Vagina (tissue), 2 donors: ENCODE results near the gene SPDYE4. TPM values are rescaled to one million over a fixed set of nuclear protein-coding genes. Genes with fewer than 3 reads are reported as not detected.

Experiments used
- DNase-seq, 2 donors: peaks; one replicate each; pipeline ENCODE4 v3.0.0-alpha.2; 2017; ENCODE audit errors: extremely low spot score in 2 of 2
- H3K27ac ChIP-seq: fragments of 200-600 bp; sonication (generic); one replicate; pipeline ENCODE4 v1.5.1; 2019
- H3K27me3 ChIP-seq: fragments of 200-600 bp; sonication (generic); one replicate; pipeline ENCODE4 v1.5.1; 2019
- H3K36me3 ChIP-seq, 2 donors: fragments of 200-600 bp; sonication (generic); one replicate each; pipeline ENCODE4 v1.5.1; 2017 to 2019
- H3K4me1 ChIP-seq: fragments of 200-600 bp; sonication (generic); one replicate; pipeline ENCODE4 v1.5.1; 2019
- H3K4me3 ChIP-seq, 2 donors: fragments of 200-600 bp; sonication (generic); 1 replicate in 1 of 2; 2 replicates in 1 of 2; pipeline ENCODE4 v1.5.1; 2016 to 2019
- H3K9me3 ChIP-seq: fragments of 200-600 bp; sonication (generic); one replicate; pipeline ENCODE4 v1.5.1; 2019
- POLR2A ChIP-seq, 2 donors: fragments of 450-650 bp; IDR thresholded peaks; one replicate each; pipeline ENCODE4 v1.6.1; 2017; ENCODE audit warnings: antibody characterized with exemption in 2 of 2, mild to moderate bottlenecking in 2 of 2, moderate library complexity in 2 of 2
- POLR2AphosphoS5 ChIP-seq, 2 donors: sonication (generic); formaldehyde crosslinking; IDR thresholded peaks; one replicate each; pipeline ENCODE4 v1.9.0; 2017; ENCODE audit warnings: antibody characterized with exemption in 2 of 2, mild to moderate bottlenecking in 2 of 2, low read depth in 1 of 2; ENCODE audit not compliant: insufficient read depth in 1 of 2
- intact Hi-C: fragments of 100-400 bp; cut with DNase I; formaldehyde crosslinking; loops from one replicate; pipeline ENCODE4 v1.15.1; 2023
- total RNA-seq: library from RNA; depleted of rRNA; stranded (reverse); fragments of >200 nt; gene quantifications from one replicate; pipeline ENCODE4 v1.2.3, GENCODE V29; 2016
- TF ChIP-seq, protein P1 (sequence below), 3 experiments: fragments of 450-650 bp in 2 of 3; fragments of 200-600 bp in 1 of 3; sonication (generic) in 1 of 3; IDR thresholded peaks; one replicate each; pipeline ENCODE4 v1.5.1; 2017 to 2019; ENCODE audit warnings: antibody characterized with exemption in 3 of 3, mild to moderate bottlenecking in 2 of 3, moderate library complexity in 2 of 3

The SPDYE4 gene
- total RNA-seq, 1 donor from 2014 or later: not detected

DNA sequence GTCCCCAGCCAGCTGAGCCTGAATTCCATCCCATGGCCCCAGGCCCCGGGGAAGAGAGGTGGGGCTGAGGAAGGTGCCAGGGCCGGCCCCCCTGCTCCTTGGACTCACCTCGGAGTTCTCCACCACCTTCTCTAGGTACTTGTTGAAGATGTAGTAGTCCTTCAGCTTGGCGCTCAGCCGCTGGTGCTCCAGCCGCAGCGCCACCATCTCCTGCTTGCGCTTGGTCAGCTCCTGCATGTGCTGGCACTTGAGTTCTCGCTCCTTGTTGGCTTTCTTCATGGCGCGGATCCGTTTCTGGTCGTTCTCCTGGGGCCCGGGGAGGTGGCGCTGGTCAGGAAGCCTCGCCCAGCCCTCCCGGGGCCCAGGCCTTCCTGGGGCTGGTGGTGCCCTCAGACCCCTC lies 17.0 kb downstream of the SPDYE4 start:
- Histone ChIP-seq H3K4me3 (no peak overlapping the region), H3K27ac (no peak overlapping the region), H3K4me1 (peaks cover 2% of the 10 kb centered on the region), H3K27me3 (no peaks in the 10 kb centered on the region), H3K36me3 (no peaks in the 10 kb centered on the region), H3K9me3 (no peaks in the 10 kb centered on the region)
- intact Hi-C loops: loop anchor here (10.0 kb wide), 1 partner anchor 327 kb away; no protein-coding TSS in a partner anchor
- DNase-seq: no peak
- no peak for TF ChIP-seq POLR2AphosphoS5 (IDR thresholded peaks at IDR 0.05; ENCODE audit: insufficient read depth in 1 of 2, low read depth in 1 of 2)
- TF ChIP-seq POLR2A (IDR thresholded peaks at IDR 0.05): no peak
- TF ChIP-seq, protein P1, sequence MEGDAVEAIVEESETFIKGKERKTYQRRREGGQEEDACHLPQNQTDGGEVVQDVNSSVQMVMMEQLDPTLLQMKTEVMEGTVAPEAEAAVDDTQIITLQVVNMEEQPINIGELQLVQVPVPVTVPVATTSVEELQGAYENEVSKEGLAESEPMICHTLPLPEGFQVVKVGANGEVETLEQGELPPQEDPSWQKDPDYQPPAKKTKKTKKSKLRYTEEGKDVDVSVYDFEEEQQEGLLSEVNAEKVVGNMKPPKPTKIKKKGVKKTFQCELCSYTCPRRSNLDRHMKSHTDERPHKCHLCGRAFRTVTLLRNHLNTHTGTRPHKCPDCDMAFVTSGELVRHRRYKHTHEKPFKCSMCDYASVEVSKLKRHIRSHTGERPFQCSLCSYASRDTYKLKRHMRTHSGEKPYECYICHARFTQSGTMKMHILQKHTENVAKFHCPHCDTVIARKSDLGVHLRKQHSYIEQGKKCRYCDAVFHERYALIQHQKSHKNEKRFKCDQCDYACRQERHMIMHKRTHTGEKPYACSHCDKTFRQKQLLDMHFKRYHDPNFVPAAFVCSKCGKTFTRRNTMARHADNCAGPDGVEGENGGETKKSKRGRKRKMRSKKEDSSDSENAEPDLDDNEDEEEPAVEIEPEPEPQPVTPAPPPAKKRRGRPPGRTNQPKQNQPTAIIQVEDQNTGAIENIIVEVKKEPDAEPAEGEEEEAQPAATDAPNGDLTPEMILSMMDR (IDR thresholded peaks at IDR 0.05): no peak

DNA sequence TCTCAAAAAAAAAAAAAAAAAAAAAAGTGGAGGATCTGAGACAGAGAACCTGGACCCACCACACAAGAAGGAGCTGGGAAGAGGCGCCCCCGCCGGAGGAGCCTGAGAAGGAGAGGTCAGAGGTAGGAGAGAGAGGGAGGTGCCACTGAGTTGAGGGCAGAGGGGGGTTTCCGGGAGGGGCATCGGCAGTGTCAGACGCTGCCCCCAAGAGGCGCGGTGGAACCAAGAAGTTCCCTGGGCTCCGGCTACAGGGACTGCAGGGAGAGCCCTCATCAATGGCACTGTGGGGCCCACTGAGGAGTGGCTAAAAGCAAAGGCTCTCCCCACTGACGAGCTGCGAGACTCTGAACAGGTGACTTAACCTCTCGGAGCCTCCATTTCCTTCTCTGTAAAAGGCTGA lies 17.9 kb downstream of the SPDYE4 start:
- Histone ChIP-seq H3K4me1 (no peaks in the 10 kb centered on the region), H3K9me3 (no peaks in the 10 kb centered on the region), H3K36me3 (no peaks in the 10 kb centered on the region), H3K4me3 (no peak overlapping the region), H3K27ac (no peak overlapping the region), H3K27me3 (no peaks in the 10 kb centered on the region)
- no peak for TF ChIP-seq POLR2A (IDR thresholded peaks at IDR 0.05)
- TF ChIP-seq POLR2AphosphoS5 (IDR thresholded peaks at IDR 0.05; ENCODE audit: insufficient read depth in 1 of 2, low read depth in 1 of 2): no peak
- TF ChIP-seq, protein P1 (IDR thresholded peaks at IDR 0.05): no peak
- no peak for DNase-seq
- intact Hi-C loops: loop anchor here (10.0 kb wide), 1 partner anchor 326 kb away; no protein-coding TSS in a partner anchor

DNA sequence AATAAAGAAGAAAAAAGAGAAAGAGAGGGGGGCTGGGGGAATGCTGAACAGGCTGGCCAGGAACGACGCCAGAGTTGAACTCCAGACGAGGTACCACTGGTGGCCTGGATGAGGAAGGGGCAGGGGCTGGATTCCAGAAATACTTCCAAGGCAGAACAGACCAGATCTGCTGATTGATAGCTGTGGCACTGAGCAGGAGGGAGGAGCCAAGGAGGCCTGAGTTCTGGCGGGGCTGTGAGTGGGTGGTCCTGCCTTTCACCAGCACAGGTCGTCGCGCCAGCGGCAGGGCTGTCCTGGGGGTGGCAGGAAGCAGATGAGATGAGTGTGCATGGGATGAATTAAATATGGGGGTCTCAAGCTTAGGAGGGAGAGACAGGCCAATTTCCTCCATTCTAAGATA lies 19.2 kb downstream of the SPDYE4 start:
- no peaks in the 10 kb centered on the region for H3K4me1 ChIP-seq
- H3K4me3 ChIP-seq: no peak overlapping the region
- no peaks in the 10 kb centered on the region for H3K36me3 ChIP-seq
- DNase-seq: no peak
- intact Hi-C loops: no loop called here
- H3K27me3 ChIP-seq: no peaks in the 10 kb centered on the region
- H3K9me3 ChIP-seq: no peaks in the 10 kb centered on the region
- TF ChIP-seq POLR2AphosphoS5 (IDR thresholded peaks at IDR 0.05; ENCODE audit: insufficient read depth in 1 of 2, low read depth in 1 of 2) (no peak), POLR2A (IDR thresholded peaks at IDR 0.05) (no peak)
- TF ChIP-seq, protein P1 (IDR thresholded peaks at IDR 0.05): no peak
- no peak overlapping the region for H3K27ac ChIP-seq

DNA sequence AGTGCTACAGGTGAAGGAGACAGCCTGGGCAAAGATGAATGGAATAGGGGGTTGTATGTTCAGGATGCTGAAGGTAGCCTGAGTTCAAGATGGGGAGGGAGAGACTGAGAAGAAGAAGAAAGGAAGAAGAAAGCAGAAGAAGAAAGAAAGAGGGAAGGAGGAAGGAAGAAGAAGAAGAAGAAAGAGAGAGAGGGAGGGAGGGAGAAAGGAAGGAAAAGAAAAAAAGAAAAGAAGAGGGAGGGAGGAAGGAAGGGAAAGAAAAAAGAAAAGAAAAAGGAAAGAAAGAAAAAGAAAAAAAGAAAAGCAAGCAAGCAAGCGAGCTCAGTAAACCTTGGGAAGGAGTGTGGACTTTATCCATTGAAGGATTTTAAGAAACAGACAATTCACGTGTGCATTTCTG lies 21.6 kb downstream of the SPDYE4 start:
- Histone ChIP-seq H3K27ac (no peak overlapping the region), H3K27me3 (no peaks in the 10 kb centered on the region), H3K4me3 (no peak overlapping the region), H3K9me3 (no peaks in the 10 kb centered on the region), H3K36me3 (no peaks in the 10 kb centered on the region), H3K4me1 (no peaks in the 10 kb centered on the region)
- intact Hi-C loops: no loop called here
- TF ChIP-seq POLR2AphosphoS5 (IDR thresholded peaks at IDR 0.05; ENCODE audit: insufficient read depth in 1 of 2, low read depth in 1 of 2) (no peak), POLR2A (IDR thresholded peaks at IDR 0.05) (no peak)
- TF ChIP-seq, protein P1 (IDR thresholded peaks at IDR 0.05): no peak
- DNase-seq: no peak

DNA sequence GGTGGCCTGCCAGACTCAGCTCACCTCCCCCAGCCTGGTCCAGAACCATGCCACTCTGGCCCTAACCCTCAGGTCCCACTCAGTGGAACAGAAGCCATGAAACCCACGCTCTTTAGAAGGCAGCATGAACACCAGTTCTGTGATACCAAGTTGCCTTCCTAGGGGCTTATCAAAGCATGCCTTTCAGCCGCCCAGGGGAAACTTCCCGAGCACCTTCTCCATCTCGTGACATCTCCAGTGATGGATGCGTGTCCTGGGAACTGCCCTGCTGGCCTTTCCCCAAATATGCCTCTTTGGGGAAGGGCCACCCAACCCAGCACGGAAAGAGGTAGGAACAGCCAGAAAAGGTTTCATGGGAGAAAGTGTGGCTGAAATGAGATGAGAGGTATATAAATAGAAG lies 22.0 kb downstream of the SPDYE4 start:
- no peak for DNase-seq
- H3K4me1 ChIP-seq: no peaks in the 10 kb centered on the region
- no peaks in the 10 kb centered on the region for H3K27me3 ChIP-seq
- TF ChIP-seq, protein P1 (IDR thresholded peaks at IDR 0.05): no peak
- TF ChIP-seq POLR2AphosphoS5 (IDR thresholded peaks at IDR 0.05; ENCODE audit: insufficient read depth in 1 of 2, low read depth in 1 of 2) (no peak), POLR2A (IDR thresholded peaks at IDR 0.05) (no peak)
- no peak overlapping the region for H3K27ac ChIP-seq
- H3K36me3 ChIP-seq: no peaks in the 10 kb centered on the region
- no peak overlapping the region for H3K4me3 ChIP-seq
- H3K9me3 ChIP-seq: no peaks in the 10 kb centered on the region
- intact Hi-C loops: no loop called here
